Measurements from ENCODE around the gene BNIP3. TPM values are rescaled to one million over a fixed set of nuclear protein-coding genes. Genes with fewer than 3 reads are reported as not detected.
A peak's percentile ranks its signal among the peaks of the same experiment; 100 is the strongest.

BNIP3 gene
- total RNA-seq (2021; ENCODE audit: unreplicated experiment), result 37.5 TPM
- polyA plus RNA-seq (2012), result 56.7 and 80.3 TPM in 2 replicates
- percentile 49 among the genes with signal in this experiment for Bru-seq, nascent RNA
- BruChase-seq, experiment 1, labeled RNA remaining after a 6-hour chase, result percentile 72 among the genes with signal in this experiment
- BruChase-seq, experiment 2, labeled RNA remaining after a 2-hour chase, result percentile 57 among the genes with signal in this experiment
- long read RNA-seq, transcript BNIP3-201 (6 exons, 2,861 nt), result major isoform, 116 of 144 reads
- long read RNA-seq, partial matches to known transcripts, result 24 of 144 reads
- long read RNA-seq, other reads (novel, unspliced or antisense), result 3 of 144 reads

- H3K4me2 ChIP-seq (ENCODE audit: low read length), result peak within 1 kb of the TSS; percentile 74
- TF ChIP-seq RAD21 (IDR thresholded peaks at IDR 0.05; ENCODE audit: low read depth) (no peak), REST (IDR thresholded peaks at IDR 0.05; ENCODE audit: low read depth) (no peak), POLR2A (IDR thresholded peaks at IDR 0.05; ENCODE audit: borderline replicate concordance, extremely low read depth, insufficient read depth, insufficient read length) (peak; percentile 37), ELF1 (IDR thresholded peaks at IDR 0.05; ENCODE audit: borderline replicate concordance, low read depth) (no peak), ZFX (IDR thresholded peaks at IDR 0.05) (peak; percentile 54; the same call in 1 of the 2 replicates), POLR2AphosphoS5 (IDR thresholded peaks at IDR 0.05; ENCODE audit: low read depth, low read length) (peak; percentile 49), ZBTB33 (IDR thresholded peaks at IDR 0.05; ENCODE audit: extremely low read depth, insufficient replicate concordance, low read length) (no peak), JUND (IDR thresholded peaks at IDR 0.05) (no peak), EZH2phosphoT487 (IDR thresholded peaks at IDR 0.05; ENCODE audit: borderline replicate concordance) (no peak), MAX (IDR thresholded peaks at IDR 0.05) (peak; percentile 70), SRF (IDR thresholded peaks at IDR 0.05; ENCODE audit: low read depth) (no peak), TCF7L2 (IDR thresholded peaks at IDR 0.05; ENCODE audit: borderline replicate concordance, extremely low read depth, insufficient read depth, insufficient read length) (peak; percentile 40), CEBPB (IDR thresholded peaks at IDR 0.05; ENCODE audit: low read depth) (no peak)
- peak within 1 kb of the TSS; percentile 38; the same call in 1 of the 2 replicates for H3K27ac ChIP-seq (ENCODE audit: low read depth, low read length)
- POLR2A ChIA-PET, result no interaction called here
- RAD21 ChIA-PET (ENCODE audit: low non-redundant PET in 1 of 2, low total read pairs in 2 of 2, uncharacterized antibody in 2 of 2, unreplicated experiment in 2 of 2), result no interaction called here
- H3K4me1 ChIP-seq (ENCODE audit: control insufficient read depth in 1 of 2, insufficient read depth in 2 of 2, low read length in 2 of 2), result peaks cover 0 to 5% of the 10 kb centered on the region in 2 experiments; a peak in 2 of 4 replicates
- DNase-seq (ENCODE audit: low read depth, low spot score), result peak; percentile 39
- BruUV-seq (replicated peaks), result no TSS peak
- intact Hi-C loops (cut with micrococcal nuclease), result no loop called here
- no peaks in the 10 kb centered on the region for H3K9me3 ChIP-seq (ENCODE audit: control insufficient read depth in 1 of 2, insufficient read depth in 1 of 2, low read depth in 1 of 2, low read length in 2 of 2)
- no peaks in the 10 kb centered on the region; a peak in 1 of 4 replicates for H3K36me3 ChIP-seq (ENCODE audit: control insufficient read depth in 1 of 2, insufficient read depth in 2 of 2, low read length in 2 of 2)
- no peak within 1 kb of the TSS for H2AFZ ChIP-seq (ENCODE audit: low read depth, low read length, poor library complexity, severe bottlenecking)
- no peaks in the 10 kb centered on the region for H3K27me3 ChIP-seq (ENCODE audit: insufficient read depth, low read length)
- H3K9me2 ChIP-seq (ENCODE audit: insufficient read depth), result no peaks in the 10 kb centered on the region
- peak; percentile 95 for ATAC-seq
- peaks cover 32% of the 10 kb centered on the region for H3K79me2 ChIP-seq (ENCODE audit: insufficient read depth, low read length)
- no peaks in the 10 kb centered on the region for H4K20me1 ChIP-seq (ENCODE audit: insufficient read depth)
- CTCF ChIA-PET, result no interaction called here
- peak within 1 kb of the TSS; percentile 62 to 65 for H3K4me3 ChIP-seq (replicated peaks in 1 of 2; ENCODE audit: low read depth in 1 of 2, low read length in 2 of 2)
- H3K9ac ChIP-seq (ENCODE audit: low read length), result peak within 1 kb of the TSS; percentile 62
Observed at GRCh38 chr10:131981429-131982184, at the start of gene BNIP3. Gene BNIP3, minus strand, starts transcription at chr10:131981923. Its CDS starts 117 bp downstream, at chr10:131981806.

All from HCT116 (cell line).